Natural killer cell (primary cell): ENCODE results near the gene SGSM2. TPM values are rescaled to one million over a fixed set of nuclear protein-coding genes. Genes with fewer than 3 reads are reported as not detected.

ENCODE experiments used
- ATAC-seq, 3 donors: fragments of 150-1000 bp in 2 of 3; fragments of 200-7000 bp in 1 of 3; cut with Tn5 transposase; 1 replicate in 1 of 3; 2 replicates in 2 of 3; pipeline ENCODE4 v1.10.0; 2021; ENCODE audit warnings: mild to moderate bottlenecking in 2 of 3, moderate library complexity in 2 of 3
- DNase-seq, 2 donors: peaks; one replicate each; pipeline versions ENCODE4 v3.0.0 to v3.0.0-alpha.2; 2013 to 2021; ENCODE audit warnings: mixed read lengths in 1 of 2
- H3K27ac ChIP-seq: one replicate; pipeline ENCODE4 v1.5.1; 2013; ENCODE audit warnings: mild to moderate bottlenecking, low read length
- H3K27me3 ChIP-seq: one replicate; pipeline ENCODE4 v1.6.1; 2013; ENCODE audit warnings: low read length; ENCODE audit not compliant: control insufficient read depth, insufficient read depth
- H3K36me3 ChIP-seq: one replicate; pipeline ENCODE4 v1.6.1; 2013; ENCODE audit warnings: low read length; ENCODE audit not compliant: control insufficient read depth, insufficient read depth
- H3K4me1 ChIP-seq: one replicate; pipeline ENCODE4 v1.6.1; 2013; ENCODE audit warnings: low read length; ENCODE audit not compliant: control insufficient read depth, insufficient read depth
- H3K4me3 ChIP-seq: one replicate; pipeline ENCODE4 v1.5.1; 2013; ENCODE audit warnings: low read length
- H3K9me3 ChIP-seq: one replicate; pipeline ENCODE4 v1.6.1; 2013; ENCODE audit warnings: low read length; ENCODE audit not compliant: control insufficient read depth, insufficient read depth
- H3K27ac Mint-ChIP-seq, 2 donors: one replicate each; pipeline ENCODE4 v1.8.0; 2022; ENCODE audit warnings: mild to moderate bottlenecking in 2 of 2, mixed read lengths in 2 of 2, moderate library complexity in 1 of 2
- H3K27me3 Mint-ChIP-seq, 2 donors: one replicate each; pipeline ENCODE4 v1.8.0; 2022; ENCODE audit warnings: low read depth in 2 of 2, mixed read lengths in 2 of 2
- H3K36me3 Mint-ChIP-seq: one replicate; pipeline ENCODE4 v1.8.0; 2022; ENCODE audit warnings: mixed read lengths
- H3K4me1 Mint-ChIP-seq, 2 donors: one replicate each; pipeline ENCODE4 v1.8.0; 2022; ENCODE audit warnings: mixed read lengths in 2 of 2
- H3K4me3 Mint-ChIP-seq: one replicate; pipeline ENCODE4 v1.8.0; 2022; ENCODE audit warnings: mild to moderate bottlenecking, moderate library complexity, mixed read lengths
- H3K9me3 Mint-ChIP-seq, 2 donors: one replicate each; pipeline ENCODE4 v1.8.0; 2022; ENCODE audit warnings: mixed read lengths in 2 of 2
- WGBS: methylation state at CpG from one replicate; pipeline ENCODE4 v1.1.7; 2013; ENCODE audit warnings: missing lambda C conversion rate; ENCODE audit not compliant: insufficient coverage; 5-methylcytosine and 5-hydroxymethylcytosine counted together
- intact Hi-C: fragments of 100-400 bp; cut with micrococcal nuclease; formaldehyde crosslinking; loops from one replicate; pipeline ENCODE4 v1.14.2; 2022
- total RNA-seq, 4 donors: library from RNA; stranded (reverse); fragments of 120-200 nt in 1 of 4; gene quantifications; one replicate each; pipeline versions ENCODE4 v1.2.3 to v1.2.4, GENCODE V29; 2013 to 2022
- TF ChIP-seq, protein P1 (sequence below): fragments of 200-600 bp; IDR thresholded peaks from one replicate; pipeline ENCODE4 v1.8.0; 2022; ENCODE audit warnings: antibody characterized with exemption

The SGSM2 gene
- total RNA-seq, 3 donors from 2014 or later (not counting 1 experiment from before 2014, with no cell fraction given): 65.4 to 75.7 (median 73.6) TPM

DNA sequence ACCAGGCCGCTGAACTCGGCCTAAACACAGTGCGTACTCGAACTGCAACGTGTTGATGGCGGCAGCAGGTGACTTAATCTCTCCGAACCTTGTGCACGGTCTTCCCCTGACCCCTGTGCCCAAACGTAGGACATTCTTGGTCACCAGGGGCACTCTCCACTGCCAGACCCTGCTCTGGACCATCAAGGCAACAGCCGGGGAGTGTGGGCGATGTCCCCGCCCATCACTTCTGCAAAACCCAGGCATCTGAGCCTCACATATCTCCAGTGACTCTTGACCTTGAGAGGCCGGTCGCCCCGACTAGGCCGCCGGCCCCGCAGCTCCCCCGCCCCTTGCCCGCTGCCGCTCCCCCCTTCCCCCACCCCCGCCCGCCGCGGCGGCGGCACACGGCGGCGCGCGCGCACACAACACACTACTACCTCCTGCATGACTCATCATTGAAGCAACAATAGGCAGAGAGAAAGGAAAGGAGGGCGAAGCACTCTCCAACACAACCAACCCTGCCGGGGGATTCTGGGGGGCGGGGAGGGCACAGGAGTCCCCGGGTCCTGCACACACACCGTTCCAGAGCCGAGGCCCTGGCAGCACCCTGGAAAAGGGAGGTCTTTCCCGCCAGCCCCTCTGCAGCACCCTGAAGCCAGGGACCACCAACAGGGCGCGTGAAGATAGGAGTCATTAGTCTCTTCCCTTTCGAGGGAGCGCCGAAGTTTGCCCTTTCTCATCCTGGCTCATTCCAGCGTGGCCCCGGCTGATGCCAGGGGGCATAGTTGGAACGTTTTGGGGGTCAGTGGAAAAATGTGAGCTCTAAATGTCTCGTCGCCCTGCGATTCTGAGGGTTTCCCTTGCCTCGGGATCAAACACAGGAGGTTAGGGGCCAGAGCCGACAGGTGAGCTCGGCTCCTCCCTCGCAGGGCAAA is 61.6 kb downstream of the SGSM2 start:
- Mint-ChIP-seq H3K27me3 (no peaks in the 10 kb centered on the region), H3K4me1 (peaks cover 31 to 64% of the 10 kb centered on the region in 2 donors), H3K27ac (peak overlapping the region; percentile 93 to 99), H3K36me3 (no peaks in the 10 kb centered on the region), H3K4me3 (peak overlapping the region; percentile 97), H3K9me3 (no peaks in the 10 kb centered on the region)
- TF ChIP-seq, protein P1, sequence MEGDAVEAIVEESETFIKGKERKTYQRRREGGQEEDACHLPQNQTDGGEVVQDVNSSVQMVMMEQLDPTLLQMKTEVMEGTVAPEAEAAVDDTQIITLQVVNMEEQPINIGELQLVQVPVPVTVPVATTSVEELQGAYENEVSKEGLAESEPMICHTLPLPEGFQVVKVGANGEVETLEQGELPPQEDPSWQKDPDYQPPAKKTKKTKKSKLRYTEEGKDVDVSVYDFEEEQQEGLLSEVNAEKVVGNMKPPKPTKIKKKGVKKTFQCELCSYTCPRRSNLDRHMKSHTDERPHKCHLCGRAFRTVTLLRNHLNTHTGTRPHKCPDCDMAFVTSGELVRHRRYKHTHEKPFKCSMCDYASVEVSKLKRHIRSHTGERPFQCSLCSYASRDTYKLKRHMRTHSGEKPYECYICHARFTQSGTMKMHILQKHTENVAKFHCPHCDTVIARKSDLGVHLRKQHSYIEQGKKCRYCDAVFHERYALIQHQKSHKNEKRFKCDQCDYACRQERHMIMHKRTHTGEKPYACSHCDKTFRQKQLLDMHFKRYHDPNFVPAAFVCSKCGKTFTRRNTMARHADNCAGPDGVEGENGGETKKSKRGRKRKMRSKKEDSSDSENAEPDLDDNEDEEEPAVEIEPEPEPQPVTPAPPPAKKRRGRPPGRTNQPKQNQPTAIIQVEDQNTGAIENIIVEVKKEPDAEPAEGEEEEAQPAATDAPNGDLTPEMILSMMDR: no peak
- Histone ChIP-seq H3K9me3 (no peaks in the 10 kb centered on the region), H3K4me3 (peak overlapping the region; percentile 51), H3K27me3 (no peaks in the 10 kb centered on the region), H3K27ac (peak overlapping the region; percentile 87), H3K36me3 (no peaks in the 10 kb centered on the region), H3K4me1 (peaks cover 65% of the 10 kb centered on the region)
- peak; percentile 60 to 79 for DNase-seq
- WGBS: 25% methylated on average over 35 of the region's 55 CpGs
- intact Hi-C loops: no loop called here
- ATAC-seq: peak in 1 of 3 donors; percentile 17

DNA sequence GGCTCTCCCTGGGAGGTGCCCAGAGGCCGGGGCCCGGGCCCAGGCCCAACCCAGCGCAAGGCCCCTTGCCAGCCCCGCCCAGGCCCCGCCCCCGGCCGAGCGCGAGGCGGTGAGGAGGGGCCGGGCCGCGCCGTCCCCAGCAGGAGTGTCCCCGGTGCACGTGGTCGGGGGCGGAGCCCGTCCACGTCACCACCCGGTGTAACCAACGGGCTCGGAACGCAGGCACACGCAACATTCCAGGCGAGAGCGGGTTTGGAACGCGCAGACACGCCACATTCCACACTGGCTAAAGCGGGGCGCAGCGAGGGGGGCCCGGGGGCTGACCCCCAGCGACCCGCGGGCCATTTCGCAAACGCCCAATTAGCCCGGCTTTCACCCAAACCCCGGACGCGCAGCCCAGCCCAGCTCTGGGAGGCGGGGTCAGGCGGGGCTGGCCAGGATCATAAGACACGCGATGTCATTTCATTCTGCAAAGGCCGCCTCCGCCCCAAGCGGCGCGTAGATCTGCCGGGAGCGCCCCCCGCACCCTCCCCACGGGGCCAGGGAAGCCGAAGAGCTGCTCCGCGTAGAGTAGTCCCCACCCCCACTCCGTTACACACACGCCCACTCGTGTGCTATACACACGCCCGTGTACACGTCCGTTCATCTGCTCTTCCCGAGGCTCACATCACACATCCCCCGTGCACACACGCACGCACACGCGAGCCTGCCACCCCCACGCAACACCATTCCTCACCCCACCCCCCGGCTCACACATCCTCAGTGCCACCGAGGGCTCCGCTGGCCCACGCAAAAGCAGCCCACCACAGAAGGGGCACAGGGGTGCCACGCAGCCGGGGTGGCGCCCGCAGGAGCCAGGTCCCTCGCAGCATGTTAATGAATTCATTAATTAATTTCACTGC is 62.5 kb downstream of the SGSM2 start:
- Mint-ChIP-seq H3K9me3 (no peaks in the 10 kb centered on the region), H3K27me3 (no peaks in the 10 kb centered on the region), H3K4me3 (peak overlapping the region; percentile 97), H3K36me3 (no peaks in the 10 kb centered on the region), H3K27ac (peak overlapping the region; percentile 93 to 99), H3K4me1 (peaks cover 31 to 60% of the 10 kb centered on the region in 2 donors)
- no peaks in the 10 kb centered on the region for H3K36me3 ChIP-seq
- DNase-seq (peak; percentile 96 to 97), ATAC-seq (peak; percentile 54 to 71 (median 62))
- H3K9me3 ChIP-seq: no peaks in the 10 kb centered on the region
- no peaks in the 10 kb centered on the region for H3K27me3 ChIP-seq
- peak overlapping the region; percentile 84 for H3K4me3 ChIP-seq
- intact Hi-C loops: loop anchor here (5.0 kb wide), 1 partner anchor 358 kb away; the partner anchor contains the start of gene OVCA2
- peak overlapping the region; percentile 96 for H3K27ac ChIP-seq
- WGBS: under 1% methylated on average over 82 of the region's 82 CpGs
- peaks cover 56% of the 10 kb centered on the region for H3K4me1 ChIP-seq
- TF ChIP-seq, protein P1: no peak

DNA sequence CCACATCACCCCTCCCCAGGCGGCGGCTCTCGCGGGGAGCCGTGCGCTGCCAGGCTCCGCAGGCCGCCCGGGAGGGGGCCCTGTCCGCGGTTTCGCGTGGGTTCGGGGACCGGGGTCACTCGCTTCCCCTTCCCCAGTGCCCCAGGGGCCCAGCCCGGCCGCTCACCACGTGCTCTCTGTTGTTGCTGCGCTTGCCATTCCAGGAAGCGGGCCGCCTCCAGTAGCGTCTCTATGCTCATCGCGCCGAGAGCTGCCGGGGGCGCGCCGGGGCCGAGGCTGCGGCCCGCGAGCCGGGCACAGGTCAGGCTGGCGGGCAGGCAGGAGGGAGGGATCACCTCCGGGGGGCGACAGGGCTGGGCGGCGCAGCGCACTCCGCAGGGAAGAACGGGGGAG is 63.2 kb downstream of the SGSM2 start:
- Mint-ChIP-seq H3K9me3 (no peaks in the 10 kb centered on the region), H3K4me3 (peak overlapping the region; percentile 97), H3K27ac (peak overlapping the region; percentile 93 to 99), H3K4me1 (peaks cover 31 to 60% of the 10 kb centered on the region in 2 donors), H3K36me3 (no peaks in the 10 kb centered on the region), H3K27me3 (no peaks in the 10 kb centered on the region)
- TF ChIP-seq, protein P1: no peak
- under 1% methylated on average over 39 of the region's 43 CpGs for WGBS
- intact Hi-C loops: loop anchor here (5.0 kb wide), 1 partner anchor 358 kb away; the partner anchor contains the start of gene OVCA2
- H3K4me1 ChIP-seq: peaks cover 51% of the 10 kb centered on the region
- ATAC-seq: no peak
- H3K36me3 ChIP-seq: no peaks in the 10 kb centered on the region
- H3K27ac ChIP-seq: peak overlapping the region; percentile 96
- peak; percentile 58 to 70 for DNase-seq
- H3K27me3 ChIP-seq: no peaks in the 10 kb centered on the region
- H3K9me3 ChIP-seq: no peaks in the 10 kb centered on the region
- peak overlapping the region; percentile 84 for H3K4me3 ChIP-seq
